Measurements from ENCODE around the gene KIAA1191.

The KIAA1191 gene

GRCh38 chr5:176339304-176339703, 22.3 kb downstream of the KIAA1191 start:
- ATAC-seq, result no peak
- no peak for TF ChIP-seq PPARA (CRISPR knock-in tag; IDR thresholded peaks at IDR 0.05; ENCODE audit: borderline replicate concordance)
- TF ChIP-seq TOX (CRISPR knock-in tag; IDR thresholded peaks at IDR 0.05; ENCODE audit: borderline replicate concordance), result no peak
- TF ChIP-seq CSRNP3 (CRISPR knock-in tag; IDR thresholded peaks at IDR 0.05), result no peak
- TF ChIP-seq CSDC2 (CRISPR knock-in tag; IDR thresholded peaks at IDR 0.05), result no peak
- no peak for TF ChIP-seq ESRRG (CRISPR knock-in tag; IDR thresholded peaks at IDR 0.05)
- TF ChIP-seq CREB5 (CRISPR knock-in tag; IDR thresholded peaks at IDR 0.05; ENCODE audit: low read depth), result no peak
- TF ChIP-seq SNAI2 (CRISPR knock-in tag; IDR thresholded peaks at IDR 0.05), result no peak
- no peak for TF ChIP-seq BACH2 (CRISPR knock-in tag; IDR thresholded peaks at IDR 0.05; ENCODE audit: borderline replicate concordance)
- TF ChIP-seq TSHZ2 (CRISPR knock-in tag; IDR thresholded peaks at IDR 0.05), result no peak
- no peak for TF ChIP-seq OSR1 (CRISPR knock-in tag; IDR thresholded peaks at IDR 0.05)
- no peak for TF ChIP-seq ARNTL (CRISPR knock-in tag; IDR thresholded peaks at IDR 0.05; ENCODE audit: borderline replicate concordance, low read depth)

- TF ChIP-seq ZC3H10 (CRISPR knock-in tag; IDR thresholded peaks at IDR 0.05), result no peak
- TF ChIP-seq ZFP3 (CRISPR knock-in tag; IDR thresholded peaks at IDR 0.05), result no peak
- no peak for TF ChIP-seq OSR1 (CRISPR knock-in tag; IDR thresholded peaks at IDR 0.05)
- TF ChIP-seq ZFP30 (CRISPR knock-in tag; IDR thresholded peaks at IDR 0.05), result no peak
- TF ChIP-seq ISL1 (CRISPR knock-in tag; IDR thresholded peaks at IDR 0.05), result no peak
- no peak for TF ChIP-seq BACH2 (CRISPR knock-in tag; IDR thresholded peaks at IDR 0.05; ENCODE audit: borderline replicate concordance)
- no peak for TF ChIP-seq TCF4 (CRISPR knock-in tag; IDR thresholded peaks at IDR 0.05; ENCODE audit: borderline replicate concordance)
- no peak for TF ChIP-seq CSRNP3 (CRISPR knock-in tag; IDR thresholded peaks at IDR 0.05)
- TF ChIP-seq RARB (CRISPR knock-in tag; IDR thresholded peaks at IDR 0.05), result no peak
- no peak for TF ChIP-seq ZNF70 (CRISPR knock-in tag; IDR thresholded peaks at IDR 0.05)
- no peak for TF ChIP-seq ESRRG (CRISPR knock-in tag; IDR thresholded peaks at IDR 0.05)
- TF ChIP-seq TSHZ2 (CRISPR knock-in tag; IDR thresholded peaks at IDR 0.05), result no peak
- TF ChIP-seq GLIS3 (CRISPR knock-in tag; IDR thresholded peaks at IDR 0.05), result no peak
- TF ChIP-seq, protein P1, sequence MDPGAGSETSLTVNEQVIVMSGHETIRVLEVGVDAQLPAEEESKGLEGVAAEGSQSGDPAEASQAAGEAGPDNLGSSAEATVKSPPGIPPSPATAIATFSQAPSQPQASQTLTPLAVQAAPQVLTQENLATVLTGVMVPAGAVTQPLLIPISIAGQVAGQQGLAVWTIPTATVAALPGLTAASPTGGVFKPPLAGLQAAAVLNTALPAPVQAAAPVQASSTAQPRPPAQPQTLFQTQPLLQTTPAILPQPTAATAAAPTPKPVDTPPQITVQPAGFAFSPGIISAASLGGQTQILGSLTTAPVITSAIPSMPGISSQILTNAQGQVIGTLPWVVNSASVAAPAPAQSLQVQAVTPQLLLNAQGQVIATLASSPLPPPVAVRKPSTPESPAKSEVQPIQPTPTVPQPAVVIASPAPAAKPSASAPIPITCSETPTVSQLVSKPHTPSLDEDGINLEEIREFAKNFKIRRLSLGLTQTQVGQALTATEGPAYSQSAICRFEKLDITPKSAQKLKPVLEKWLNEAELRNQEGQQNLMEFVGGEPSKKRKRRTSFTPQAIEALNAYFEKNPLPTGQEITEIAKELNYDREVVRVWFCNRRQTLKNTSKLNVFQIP (CRISPR knock-in tag; IDR thresholded peaks at IDR 0.05; ENCODE audit: borderline replicate concordance, low read depth), result no peak
- TF ChIP-seq, protein P2, sequence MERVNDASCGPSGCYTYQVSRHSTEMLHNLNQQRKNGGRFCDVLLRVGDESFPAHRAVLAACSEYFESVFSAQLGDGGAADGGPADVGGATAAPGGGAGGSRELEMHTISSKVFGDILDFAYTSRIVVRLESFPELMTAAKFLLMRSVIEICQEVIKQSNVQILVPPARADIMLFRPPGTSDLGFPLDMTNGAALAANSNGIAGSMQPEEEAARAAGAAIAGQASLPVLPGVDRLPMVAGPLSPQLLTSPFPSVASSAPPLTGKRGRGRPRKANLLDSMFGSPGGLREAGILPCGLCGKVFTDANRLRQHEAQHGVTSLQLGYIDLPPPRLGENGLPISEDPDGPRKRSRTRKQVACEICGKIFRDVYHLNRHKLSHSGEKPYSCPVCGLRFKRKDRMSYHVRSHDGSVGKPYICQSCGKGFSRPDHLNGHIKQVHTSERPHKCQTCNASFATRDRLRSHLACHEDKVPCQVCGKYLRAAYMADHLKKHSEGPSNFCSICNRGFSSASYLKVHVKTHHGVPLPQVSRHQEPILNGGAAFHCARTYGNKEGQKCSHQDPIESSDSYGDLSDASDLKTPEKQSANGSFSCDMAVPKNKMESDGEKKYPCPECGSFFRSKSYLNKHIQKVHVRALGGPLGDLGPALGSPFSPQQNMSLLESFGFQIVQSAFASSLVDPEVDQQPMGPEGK (CRISPR knock-in tag; IDR thresholded peaks at IDR 0.05; ENCODE audit: borderline replicate concordance), result no peak
- TF ChIP-seq TOX (CRISPR knock-in tag; IDR thresholded peaks at IDR 0.05; ENCODE audit: borderline replicate concordance), result no peak
- no peak for ATAC-seq
Measured at GRCh38 chr5:176337913-176338312, 23.7 kb downstream of the KIAA1191 start.
